HCT116 (cell line): ENCODE data around the gene PCSK6. TPM values are rescaled to one million over a fixed set of nuclear protein-coding genes. Genes with fewer than 3 reads are reported as not detected.

Experiments
- ATAC-seq: fragments of 200-7000 bp; cut with Tn5 transposase; 2 replicates; pipeline ENCODE4 v1.9.1; 2020; ENCODE audit warnings: mild to moderate bottlenecking, moderate library complexity
- BruUV-seq: library from RNA; stranded (reverse); fragments of 400-500 nt; replicated peaks from 2 replicates; lab custom pipeline; 2021; lab: Mats Ljungman, UMichigan
- CTCF ChIA-PET: fragments of 300-600 bp; sonication (Branson Sonifier 250); formaldehyde crosslinking; loops from one replicate; lab custom pipeline; 2021; ENCODE audit warnings: antibody characterized with exemption; lab: Charles Lee
- POLR2A ChIA-PET: fragments of 300-600, 350-600 bp; sonication (Branson Sonifier 250); formaldehyde crosslinking; loops from one replicate; lab custom pipeline; 2021; ENCODE audit warnings: antibody characterized with exemption; lab: Charles Lee
- RAD21 ChIA-PET, 2 experiments: fragments of 300-600 bp; sonication (Branson Sonifier 250); formaldehyde crosslinking; loops; one replicate each; lab custom pipeline; 2023; ENCODE audit warnings: low total read pairs in 2 of 2; ENCODE audit not compliant: uncharacterized antibody in 2 of 2, unreplicated experiment in 2 of 2, low non-redundant PET in 1 of 2; lab: Charles Lee
- DNase-seq: peaks from one replicate; pipeline ENCODE4 v3.0.0-alpha.2; 2010; ENCODE audit warnings: low read depth, low spot score
- H2AFZ ChIP-seq: fragments of 200-600 bp; shearing (Covaris generic), sonication (generic); 2 replicates; pipeline ENCODE4 v1.6.1; 2017; ENCODE audit warnings: low read depth, mixed run types, mixed read lengths, antibody characterized with exemption, low read length; ENCODE audit not compliant: poor library complexity, severe bottlenecking
- H3K27ac ChIP-seq: 2 replicates; pipeline ENCODE4 v1.5.1; 2012; ENCODE audit warnings: low read depth, low read length
- H3K27me3 ChIP-seq: fragments of 200-600 bp; sonication (generic); 2 replicates; pipeline ENCODE4 v1.6.1; 2016; ENCODE audit warnings: mixed run types, low read length, mixed read lengths; ENCODE audit not compliant: insufficient read depth
- H3K36me3 ChIP-seq, 2 experiments: fragments of 200-500 bp in 1 of 2; fragments of 200-600 bp in 1 of 2; sonication (Bioruptor generic) in 1 of 2; sonication (generic) in 1 of 2; 2 replicates each; pipeline versions ENCODE4 v1.5.1 to v1.6.1; 2014 to 2016; ENCODE audit warnings: low read length in 2 of 2, inconsistent platforms in 1 of 2, mixed read lengths in 1 of 2, mixed run types in 1 of 2; ENCODE audit not compliant: insufficient read depth in 2 of 2, control insufficient read depth in 1 of 2
- H3K4me1 ChIP-seq, 2 experiments: fragments of 200-600 bp in 1 of 2; sonication (generic) in 1 of 2; 2 replicates each; pipeline versions ENCODE4 v1.5.1 to v1.6.1; 2012 to 2017; ENCODE audit warnings: low read length in 2 of 2, inconsistent platforms in 1 of 2, mild to moderate bottlenecking in 1 of 2, mixed read lengths in 1 of 2, mixed run types in 1 of 2, moderate library complexity in 1 of 2; ENCODE audit not compliant: insufficient read depth in 2 of 2, control insufficient read depth in 1 of 2
- H3K4me2 ChIP-seq: fragments of 200-600 bp; sonication (generic); 2 replicates; pipeline ENCODE4 v1.6.1; 2017; ENCODE audit warnings: mixed run types, low read length, mixed read lengths
- H3K4me3 ChIP-seq, 2 experiments: fragments of 200-600 bp in 1 of 2; sonication (generic) in 1 of 2; replicated peaks in 1 of 2; 2 replicates each; pipeline ENCODE4 v1.5.1; 2011 to 2016; ENCODE audit warnings: low read length in 2 of 2, control low read depth in 1 of 2, low read depth in 1 of 2, mild to moderate bottlenecking in 1 of 2, mixed read lengths in 1 of 2, mixed run types in 1 of 2
- H3K79me2 ChIP-seq: fragments of 200-600 bp; sonication (generic); 2 replicates; pipeline ENCODE4 v1.6.1; 2017; ENCODE audit warnings: mild to moderate bottlenecking, mixed run types, low read length, moderate library complexity, mixed read lengths; ENCODE audit not compliant: insufficient read depth
- H3K9ac ChIP-seq: fragments of 200-600 bp; sonication (generic); 2 replicates; pipeline ENCODE4 v1.6.1; 2016; ENCODE audit warnings: low read length, mixed read lengths
- H3K9me2 ChIP-seq: fragments of 200-600 bp; sonication (generic), shearing (Covaris generic); 2 replicates; pipeline ENCODE4 v1.6.1; 2017; ENCODE audit warnings: mixed run types, mild to moderate bottlenecking, moderate library complexity; ENCODE audit not compliant: insufficient read depth
- H3K9me3 ChIP-seq, 2 experiments: fragments of 200-500 bp in 1 of 2; fragments of 200-600 bp in 1 of 2; sonication (Bioruptor generic) in 1 of 2; sonication (generic) in 1 of 2; 2 replicates each; pipeline ENCODE4 v1.6.1; 2014 to 2017; ENCODE audit warnings: low read length in 2 of 2, mixed read lengths in 2 of 2, inconsistent platforms in 1 of 2, low read depth in 1 of 2, mild to moderate bottlenecking in 1 of 2, mixed run types in 1 of 2, moderate library complexity in 1 of 2; ENCODE audit not compliant: control insufficient read depth in 1 of 2, insufficient read depth in 1 of 2
- H4K20me1 ChIP-seq: fragments of 200-600 bp; sonication (generic), shearing (Covaris generic); 2 replicates; pipeline ENCODE4 v1.6.1; 2017; ENCODE audit warnings: mixed run types, mild to moderate bottlenecking, moderate library complexity; ENCODE audit not compliant: insufficient read depth
- CBX3 ChIP-seq: IDR thresholded peaks from 2 replicates; pipeline ENCODE4 v1.6.1; 2012; ENCODE audit warnings: low read depth
- ELF1 ChIP-seq: IDR thresholded peaks from 2 replicates; pipeline ENCODE4 v1.6.1; 2012; ENCODE audit warnings: low read depth, borderline replicate concordance
- FOSL1 ChIP-seq: IDR thresholded peaks from 2 replicates; pipeline ENCODE4 v1.6.1; 2012; ENCODE audit warnings: low read depth
- YY1 ChIP-seq: IDR thresholded peaks from 2 replicates; pipeline ENCODE4 v1.6.1; 2011; ENCODE audit warnings: low read length, low read depth, moderate library complexity, mild to moderate bottlenecking; ENCODE audit not compliant: insufficient replicate concordance; ENCODE audit errors: extremely low read depth
- ZBTB33 ChIP-seq: IDR thresholded peaks from 2 replicates; pipeline ENCODE4 v1.6.1; 2011; ENCODE audit warnings: mild to moderate bottlenecking, low read length, moderate library complexity; ENCODE audit not compliant: insufficient replicate concordance; ENCODE audit errors: extremely low read depth
- intact Hi-C: fragments of 100-400 bp; cut with micrococcal nuclease; formaldehyde crosslinking; loops from 2 replicates; pipeline ENCODE4 v1.10.0; 2022
- total RNA-seq: library from RNA; stranded (reverse); gene quantifications from one replicate; pipeline ENCODE4 v1.2.1, GENCODE V29; 2021; ENCODE audit not compliant: unreplicated experiment

The PCSK6 gene
- total RNA-seq, 1 experiment from 2014 or later = 13.5 TPM

- BruUV-seq = no TSS peak
- Histone ChIP-seq H3K27me3 (no peaks in the 10 kb centered on the region), H3K4me2 (no peak overlapping the region), H3K4me1 (no peaks in the 10 kb centered on the region), H3K36me3 (no peaks in the 10 kb centered on the region), H2AFZ (no peak overlapping the region), H3K79me2 (no peaks in the 10 kb centered on the region), H3K4me3 (no peak overlapping the region), H4K20me1 (no peaks in the 10 kb centered on the region), H3K9me2 (no peaks in the 10 kb centered on the region), H3K9me3 (no peaks in the 10 kb centered on the region), H3K27ac (no peak overlapping the region), H3K9ac (no peak overlapping the region)
- intact Hi-C loops = no loop called here
- ATAC-seq (no peak), DNase-seq (no peak)
- ChIA-PET RAD21 (no interaction called here), POLR2A (no interaction called here), CTCF (no interaction called here)
- TF ChIP-seq YY1 (no peak), CBX3 (no peak), ELF1 (no peak)
Measured at GRCh38 chr15:101411085-101411484, 78.4 kb downstream of the PCSK6 start.

- Histone ChIP-seq H4K20me1 (no peaks in the 10 kb centered on the region), H3K27me3 (no peaks in the 10 kb centered on the region), H3K79me2 (no peaks in the 10 kb centered on the region), H3K36me3 (no peaks in the 10 kb centered on the region), H3K27ac (no peak overlapping the region), H3K4me1 (no peaks in the 10 kb centered on the region), H3K9ac (no peak overlapping the region), H3K9me3 (no peaks in the 10 kb centered on the region), H3K4me3 (no peak overlapping the region), H3K4me2 (no peak overlapping the region)
- ChIA-PET CTCF (no interaction called here), RAD21 (no interaction called here), POLR2A (no interaction called here)
- no peak for ATAC-seq
- intact Hi-C loops = no loop called here
- no peak for DNase-seq
- BruUV-seq = no TSS peak
- TF ChIP-seq ZBTB33 (no peak), YY1 (no peak), FOSL1 (no peak)
- TF ChIP-seq, all 23 proteins: peak for 0
- H2AFZ ChIP-seq = no peak overlapping the region
- H3K9me2 ChIP-seq = no peaks in the 10 kb centered on the region
Measured at GRCh38 chr15:101410612-101411011, 78.9 kb downstream of the PCSK6 start.
